Choroid plexus epithelial cell (primary cell): Measurements from ENCODE around the gene LOXL3.

ENCODE experiments used
- DNase-seq: peaks from one replicate; pipeline ENCODE4 v3.0.0-alpha.2; 2010; ENCODE audit warnings: low read depth
- H3K4me3 ChIP-seq: 2 replicates; pipeline ENCODE4 v1.5.1; 2011; ENCODE audit warnings: low read depth, mild to moderate bottlenecking, control low read depth, low read length, moderate library complexity
- TF ChIP-seq, protein P1 (sequence below): conservative IDR thresholded peaks from 2 replicates; pipeline ENCODE4 v1.5.1; 2011; ENCODE audit warnings: low read depth, mild to moderate bottlenecking, control low read depth, inconsistent platforms, low read length, moderate library complexity

LOXL3 gene

DNA sequence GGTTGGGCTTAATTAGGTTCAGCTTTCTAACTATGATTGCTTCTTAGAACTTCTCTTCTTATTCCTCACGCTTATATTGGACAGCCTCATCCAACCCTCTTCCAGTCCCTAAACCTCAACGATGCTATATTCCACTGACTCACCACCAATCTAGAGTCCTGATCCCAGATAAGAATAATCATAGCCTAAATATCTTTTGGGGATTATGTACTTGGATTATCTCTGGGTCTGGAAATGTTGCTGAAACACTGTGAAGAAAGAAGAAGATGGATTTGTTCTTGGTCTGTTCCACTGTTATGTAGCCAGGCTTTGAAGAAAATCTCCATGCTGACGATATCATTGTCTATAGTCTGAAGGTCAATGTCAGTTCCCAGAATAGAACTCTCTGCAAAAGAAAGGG lies 27.7 kb upstream of the LOXL3 start:
- TF ChIP-seq, protein P1, sequence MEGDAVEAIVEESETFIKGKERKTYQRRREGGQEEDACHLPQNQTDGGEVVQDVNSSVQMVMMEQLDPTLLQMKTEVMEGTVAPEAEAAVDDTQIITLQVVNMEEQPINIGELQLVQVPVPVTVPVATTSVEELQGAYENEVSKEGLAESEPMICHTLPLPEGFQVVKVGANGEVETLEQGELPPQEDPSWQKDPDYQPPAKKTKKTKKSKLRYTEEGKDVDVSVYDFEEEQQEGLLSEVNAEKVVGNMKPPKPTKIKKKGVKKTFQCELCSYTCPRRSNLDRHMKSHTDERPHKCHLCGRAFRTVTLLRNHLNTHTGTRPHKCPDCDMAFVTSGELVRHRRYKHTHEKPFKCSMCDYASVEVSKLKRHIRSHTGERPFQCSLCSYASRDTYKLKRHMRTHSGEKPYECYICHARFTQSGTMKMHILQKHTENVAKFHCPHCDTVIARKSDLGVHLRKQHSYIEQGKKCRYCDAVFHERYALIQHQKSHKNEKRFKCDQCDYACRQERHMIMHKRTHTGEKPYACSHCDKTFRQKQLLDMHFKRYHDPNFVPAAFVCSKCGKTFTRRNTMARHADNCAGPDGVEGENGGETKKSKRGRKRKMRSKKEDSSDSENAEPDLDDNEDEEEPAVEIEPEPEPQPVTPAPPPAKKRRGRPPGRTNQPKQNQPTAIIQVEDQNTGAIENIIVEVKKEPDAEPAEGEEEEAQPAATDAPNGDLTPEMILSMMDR: no peak
- no peak overlapping the region for H3K4me3 ChIP-seq
- DNase-seq: no peak

DNA sequence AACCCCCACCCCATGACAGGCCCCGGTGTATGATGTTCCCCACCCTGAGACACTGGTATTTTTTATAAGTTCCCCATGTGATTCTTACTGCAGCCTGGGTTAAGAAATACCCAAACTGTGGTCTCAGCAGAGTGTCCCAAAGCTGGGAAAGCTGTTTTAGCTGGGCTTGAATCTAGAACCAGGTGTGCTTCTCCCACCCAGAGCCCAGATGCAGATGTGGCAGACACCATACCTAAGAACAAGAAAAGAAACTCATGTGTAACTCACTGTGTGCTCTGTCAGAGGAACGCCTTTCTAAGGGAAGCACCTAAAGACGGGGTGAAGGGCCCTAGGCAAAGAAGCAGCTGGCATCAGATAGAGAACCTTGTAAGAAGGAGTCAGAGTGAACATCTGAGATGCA lies 24.7 kb upstream of the LOXL3 start:
- TF ChIP-seq, protein P1: no peak
- no peak for DNase-seq
- H3K4me3 ChIP-seq: no peak overlapping the region

DNA sequence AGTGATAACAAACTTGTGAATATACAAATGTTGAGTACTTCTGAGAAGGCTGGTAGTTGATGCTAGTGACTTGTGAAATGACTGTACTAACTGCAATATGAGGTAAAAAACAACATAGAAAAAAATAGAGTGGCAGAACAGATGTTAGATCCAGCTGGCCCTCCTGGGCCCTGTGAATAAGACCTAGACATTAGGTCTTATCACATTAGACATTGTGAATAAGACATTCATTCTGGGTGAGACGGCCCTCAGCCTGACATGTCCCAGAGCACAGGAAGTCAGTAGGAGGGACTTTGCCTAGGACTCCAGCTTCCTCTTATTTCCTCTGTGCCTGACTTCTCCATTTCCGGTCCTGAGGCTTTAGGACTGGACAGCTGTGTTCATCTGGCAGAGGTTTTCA lies 23.7 kb upstream of the LOXL3 start:
- DNase-seq: no peak
- H3K4me3 ChIP-seq: no peak overlapping the region
- TF ChIP-seq, protein P1: no peak

DNA sequence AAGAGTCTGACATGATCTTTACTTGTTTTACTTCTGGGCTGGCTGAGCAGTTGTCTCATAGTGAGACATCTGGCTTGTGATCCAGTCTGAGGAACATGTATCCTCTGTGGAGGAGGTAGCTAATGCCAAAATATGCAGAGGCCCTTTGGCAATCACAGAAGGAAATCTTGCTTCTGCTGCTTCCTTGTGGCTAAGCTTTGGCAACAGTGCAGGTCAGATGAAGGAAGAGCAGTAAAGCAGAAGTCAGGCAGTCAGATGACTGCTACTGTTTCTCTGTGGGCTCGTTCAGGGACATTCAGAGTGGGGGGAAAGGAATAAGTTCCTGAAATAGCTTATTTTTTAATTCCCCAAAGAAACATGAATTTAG lies 23.1 kb upstream of the LOXL3 start:
- TF ChIP-seq, protein P1: peak; percentile 23
- peak; percentile 76 for DNase-seq

DNA sequence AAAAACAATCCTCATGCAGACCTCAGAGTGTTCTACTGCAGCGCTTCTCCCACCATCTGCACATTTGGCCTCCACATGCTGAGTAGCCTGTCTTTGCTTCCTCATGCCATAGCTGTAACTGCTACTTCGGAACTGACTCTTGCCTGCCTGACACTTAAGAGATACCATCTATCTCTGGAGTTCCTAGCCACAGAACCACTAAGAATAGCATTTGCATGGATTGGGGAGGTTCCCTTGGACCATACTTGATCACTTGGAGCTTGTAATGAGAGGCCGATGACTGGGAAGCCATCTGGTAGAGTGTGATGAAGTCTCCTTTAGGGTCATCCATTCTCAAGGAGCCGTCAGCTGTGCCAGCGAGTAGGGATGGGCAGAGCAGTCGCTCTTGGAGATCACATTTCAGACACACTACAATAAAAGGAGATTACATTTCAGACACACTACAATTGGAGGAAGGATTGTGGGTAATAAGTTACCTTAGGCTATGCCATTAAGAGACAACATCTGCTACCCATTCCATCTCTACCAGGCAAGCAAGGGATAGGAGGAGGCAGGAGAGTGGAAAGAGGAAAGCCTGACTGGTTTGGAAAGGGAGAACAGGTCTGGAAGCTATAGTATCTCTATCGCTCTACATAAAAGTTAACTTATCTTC lies 22.6 kb upstream of the LOXL3 start:
- TF ChIP-seq, protein P1: no peak
- H3K4me3 ChIP-seq: no peak overlapping the region
- no peak for DNase-seq

More for the DNA sequence above, 23.1 kb upstream of the LOXL3 start:
- no peak overlapping the region for H3K4me3 ChIP-seq

DNA sequence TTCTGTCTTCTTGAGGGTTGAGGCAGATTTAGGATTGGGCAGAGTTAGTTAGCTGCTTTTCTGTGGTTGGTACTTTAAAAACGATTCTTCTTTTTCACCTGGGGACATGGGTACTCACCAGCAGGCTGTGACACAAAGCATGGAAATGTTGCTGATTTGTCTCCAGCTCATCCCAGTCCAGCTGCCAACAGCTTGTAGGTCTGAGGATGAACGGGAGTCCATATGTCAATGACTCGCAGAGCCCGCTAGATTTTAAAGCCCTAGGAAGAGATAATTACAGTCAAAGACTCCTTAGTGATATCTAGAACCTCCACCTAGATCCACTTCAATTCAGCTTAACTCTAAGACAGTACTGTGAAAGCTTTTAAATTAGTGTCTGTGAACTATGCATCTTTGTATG lies 21.6 kb upstream of the LOXL3 start:
- no peak overlapping the region for H3K4me3 ChIP-seq
- TF ChIP-seq, protein P1: no peak
- no peak for DNase-seq
